ENCODE data around the gene GUSB.

- TF ChIP-seq, protein P1, sequence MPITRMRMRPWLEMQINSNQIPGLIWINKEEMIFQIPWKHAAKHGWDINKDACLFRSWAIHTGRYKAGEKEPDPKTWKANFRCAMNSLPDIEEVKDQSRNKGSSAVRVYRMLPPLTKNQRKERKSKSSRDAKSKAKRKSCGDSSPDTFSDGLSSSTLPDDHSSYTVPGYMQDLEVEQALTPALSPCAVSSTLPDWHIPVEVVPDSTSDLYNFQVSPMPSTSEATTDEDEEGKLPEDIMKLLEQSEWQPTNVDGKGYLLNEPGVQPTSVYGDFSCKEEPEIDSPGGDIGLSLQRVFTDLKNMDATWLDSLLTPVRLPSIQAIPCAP (CRISPR knock-in tag; IDR thresholded peaks at IDR 0.05): no peak
- TF ChIP-seq ZNF317 (CRISPR knock-in tag; IDR thresholded peaks at IDR 0.05; ENCODE audit: borderline replicate concordance, low read depth): no peak
- TF ChIP-seq ATF1 (CRISPR knock-in tag; IDR thresholded peaks at IDR 0.05): no peak
- no peak for TF ChIP-seq CTCF (IDR thresholded peaks at IDR 0.05)
- TF ChIP-seq, protein P2, sequence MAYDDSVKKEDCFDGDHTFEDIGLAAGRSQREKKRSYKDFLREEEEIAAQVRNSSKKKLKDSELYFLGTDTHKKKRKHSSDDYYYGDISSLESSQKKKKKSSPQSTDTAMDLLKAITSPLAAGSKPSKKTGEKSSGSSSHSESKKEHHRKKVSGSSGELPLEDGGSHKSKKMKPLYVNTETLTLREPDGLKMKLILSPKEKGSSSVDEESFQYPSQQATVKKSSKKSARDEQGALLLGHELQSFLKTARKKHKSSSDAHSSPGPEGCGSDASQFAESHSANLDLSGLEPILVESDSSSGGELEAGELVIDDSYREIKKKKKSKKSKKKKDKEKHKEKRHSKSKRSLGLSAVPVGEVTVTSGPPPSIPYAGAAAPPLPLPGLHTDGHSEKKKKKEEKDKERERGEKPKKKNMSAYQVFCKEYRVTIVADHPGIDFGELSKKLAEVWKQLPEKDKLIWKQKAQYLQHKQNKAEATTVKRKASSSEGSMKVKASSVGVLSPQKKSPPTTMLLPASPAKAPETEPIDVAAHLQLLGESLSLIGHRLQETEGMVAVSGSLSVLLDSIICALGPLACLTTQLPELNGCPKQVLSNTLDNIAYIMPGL (CRISPR knock-in tag; IDR thresholded peaks at IDR 0.05): no peak
- no peak for TF ChIP-seq NR3C1 (CRISPR knock-in tag; conservative IDR thresholded peaks at IDR 0.05; ENCODE audit: low read depth)
- TF ChIP-seq, protein P3, sequence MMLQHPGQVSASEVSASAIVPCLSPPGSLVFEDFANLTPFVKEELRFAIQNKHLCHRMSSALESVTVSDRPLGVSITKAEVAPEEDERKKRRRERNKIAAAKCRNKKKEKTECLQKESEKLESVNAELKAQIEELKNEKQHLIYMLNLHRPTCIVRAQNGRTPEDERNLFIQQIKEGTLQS (CRISPR knock-in tag; conservative IDR thresholded peaks at IDR 0.05): no peak
- TF ChIP-seq MAX (CRISPR knock-in tag; IDR thresholded peaks at IDR 0.05): no peak
- no peak for TF ChIP-seq CREB1 (CRISPR knock-in tag; IDR thresholded peaks at IDR 0.05)
- no peak for TF ChIP-seq ZNF232 (CRISPR knock-in tag; IDR thresholded peaks at IDR 0.05)
Observed at GRCh38 chr7:65968256-65969185, 13.5 kb downstream of the GUSB start.
